GM19351 (cell line): Measurements from ENCODE around the gene PLPP3.

Experiments
- ATAC-seq: cut with Tn5 transposase; IDR thresholded peaks from one replicate; pipeline ENCODE4 v1.9.1; 2021; ENCODE audit warnings: mild to moderate bottlenecking, moderate library complexity; ENCODE audit not compliant: unreplicated experiment

PLPP3 gene

GRCh38 chr1:56526571-56527174 lies 52.7 kb downstream of the PLPP3 start:
- ATAC-seq = peak; percentile 67

- peak; percentile 80 for ATAC-seq
These were observed 53.8 kb downstream of the PLPP3 start for GRCh38 chr1:56525489-56526041.

- ATAC-seq = no peak
These were observed 55.1 kb downstream of the PLPP3 start for GRCh38 chr1:56524263-56524662.

- no peak for ATAC-seq
These were observed 56.7 kb downstream of the PLPP3 start for GRCh38 chr1:56522680-56523079.

- no peak for ATAC-seq
These were observed 59.3 kb downstream of the PLPP3 start for GRCh38 chr1:56520016-56520601.

- ATAC-seq = no peak
These were observed 61.8 kb downstream of the PLPP3 start for GRCh38 chr1:56517404-56518130.

GRCh38 chr1:56516539-56517252 lies 62.7 kb downstream of the PLPP3 start:
- peak; percentile 89 for ATAC-seq

GRCh38 chr1:56515898-56516538 lies 63.3 kb downstream of the PLPP3 start:
- no peak for ATAC-seq

GRCh38 chr1:56512724-56513494 lies 66.5 kb downstream of the PLPP3 start:
- ATAC-seq = no peak

- ATAC-seq = no peak
These were observed 67.6 kb downstream of the PLPP3 start for GRCh38 chr1:56511766-56512165.

- ATAC-seq = no peak
These were observed 68.0 kb downstream of the PLPP3 start for GRCh38 chr1:56511364-56511763.

- ATAC-seq = no peak
These were observed 68.7 kb downstream of the PLPP3 start for GRCh38 chr1:56510642-56511021.

- ATAC-seq = no peak
These were observed 69.4 kb downstream of the PLPP3 start for GRCh38 chr1:56509713-56510641.

- ATAC-seq = no peak
These were observed 70.8 kb downstream of the PLPP3 start for GRCh38 chr1:56508523-56508983.

GRCh38 chr1:56507925-56508522 lies 71.3 kb downstream of the PLPP3 start:
- ATAC-seq = no peak

GRCh38 chr1:56506951-56507491 lies 72.3 kb downstream of the PLPP3 start:
- ATAC-seq = no peak

GRCh38 chr1:56505792-56506743 lies 73.3 kb downstream of the PLPP3 start:
- no peak for ATAC-seq
